Measurements from ENCODE around the gene TNFAIP3. TPM values are rescaled to one million over a fixed set of nuclear protein-coding genes. Genes with fewer than 3 reads are reported as not detected.
"Not testable (repeated sequence)": the region's sequence is repeated elsewhere in the genome, so short reads cannot be mapped to it uniquely, and the experiment has no call there.

Gene TNFAIP3
- total RNA-seq, 1 donor from 2014 or later, result 31.0 TPM

DNA sequence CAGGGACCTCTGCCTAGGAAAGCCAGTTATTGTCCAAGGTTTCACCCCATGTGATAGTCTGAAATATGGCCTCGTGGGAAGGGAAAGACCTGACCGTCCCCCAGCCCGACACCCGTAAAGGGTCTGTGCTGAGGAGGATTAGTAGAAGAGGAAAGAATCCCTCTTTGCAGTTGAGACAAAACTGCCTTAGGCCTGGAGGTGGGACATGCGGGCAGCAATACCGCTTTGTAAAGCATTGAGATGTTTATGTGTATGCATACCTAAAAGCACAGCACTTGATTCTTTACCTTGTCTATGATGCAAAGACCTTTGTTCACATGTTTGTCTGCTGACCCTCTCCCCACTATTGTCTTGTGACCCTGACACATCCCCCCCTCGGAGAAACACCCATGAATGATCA, 22.3 kb upstream of the TNFAIP3 start:
- DNase-seq (ENCODE audit: low spot score), result not testable (repeated sequence)

DNA sequence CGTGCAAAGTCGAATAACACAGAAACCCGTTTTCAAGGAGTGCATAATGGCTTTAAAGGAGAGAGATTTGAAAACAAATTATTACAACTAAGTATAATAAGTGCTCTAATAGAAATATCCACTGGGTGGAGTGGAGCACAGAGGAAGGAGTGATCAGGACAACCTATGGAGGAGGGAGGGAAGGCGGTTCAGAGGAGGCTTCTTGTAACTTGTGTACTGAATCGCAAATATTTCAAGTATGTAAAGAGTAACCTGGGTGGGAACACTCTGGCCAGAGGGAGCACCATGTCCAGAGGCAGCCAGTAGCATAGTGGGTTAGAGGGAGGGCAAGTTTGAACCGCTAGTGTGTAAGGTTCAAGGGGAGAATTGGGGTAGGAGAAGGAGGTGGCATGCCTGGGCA, 21.6 kb upstream of the TNFAIP3 start:
- no peak for DNase-seq (ENCODE audit: low spot score)

DNA sequence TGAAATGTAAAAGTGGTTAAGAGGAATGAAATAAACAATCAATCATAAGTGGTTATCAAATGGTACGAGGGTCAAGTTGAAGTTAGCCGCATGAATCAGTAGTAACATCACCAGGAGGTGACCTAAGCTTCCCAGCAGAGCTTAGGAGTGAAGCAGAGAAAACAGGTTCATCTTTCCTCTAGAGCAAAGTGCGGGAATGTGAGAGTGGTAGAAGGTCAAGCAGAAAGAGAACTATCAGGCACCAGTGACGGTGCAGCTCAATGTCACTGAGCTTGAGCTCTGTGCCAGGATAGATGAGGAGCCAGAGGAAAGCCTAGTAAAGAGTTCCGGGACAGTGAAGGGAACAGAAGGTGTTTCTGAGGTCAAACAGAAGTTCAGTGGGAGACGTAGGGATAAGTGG, 20.8 kb upstream of the TNFAIP3 start:
- DNase-seq (ENCODE audit: low spot score), result no peak

DNA sequence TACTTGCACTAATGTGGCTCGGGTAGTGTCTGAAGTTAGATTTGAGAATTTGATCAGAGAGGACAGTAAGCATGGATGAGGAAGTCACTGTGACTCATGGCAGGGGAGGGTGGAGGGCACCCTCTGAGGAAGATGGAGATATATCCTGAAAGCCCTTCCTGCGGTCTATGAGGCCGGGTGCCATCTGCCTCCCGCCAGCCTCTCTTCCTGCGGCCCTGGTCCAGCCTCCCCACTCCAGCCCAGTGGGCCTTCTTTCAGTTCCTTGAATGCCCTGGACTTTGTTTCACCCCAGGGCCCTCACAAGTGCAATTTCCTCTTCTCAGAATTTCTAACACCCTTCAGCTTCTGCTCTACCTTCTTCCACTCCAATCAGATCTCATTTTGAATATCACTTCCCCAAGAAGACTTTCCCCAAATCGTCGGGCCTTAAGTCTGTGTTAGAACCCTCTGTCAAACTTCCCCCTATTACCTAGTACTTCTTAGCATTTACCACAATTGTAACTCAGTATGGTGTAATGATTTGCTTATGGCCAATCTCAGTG, 20.2 kb upstream of the TNFAIP3 start:
- DNase-seq (ENCODE audit: low spot score), result no peak

DNA sequence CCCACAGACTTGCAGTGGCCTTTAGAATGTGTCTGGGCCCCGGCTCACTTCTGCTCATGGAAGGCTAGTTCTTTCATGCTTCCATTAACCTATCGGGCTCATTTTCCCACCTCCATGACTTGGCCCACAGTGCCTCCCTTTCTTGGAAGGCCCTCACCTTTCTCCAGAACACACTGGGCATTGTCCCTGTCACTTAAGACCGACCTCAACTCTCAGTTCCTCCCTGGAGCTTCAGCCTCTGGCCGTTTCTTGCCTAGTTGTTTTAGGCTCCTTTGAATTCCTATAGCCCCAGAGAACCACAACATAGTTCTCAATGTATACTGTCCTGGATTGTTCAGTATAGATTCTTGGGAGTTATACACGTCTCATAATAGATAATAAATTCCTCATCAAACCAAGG, 19.3 kb upstream of the TNFAIP3 start:
- no peak for DNase-seq (ENCODE audit: low spot score)

DNA sequence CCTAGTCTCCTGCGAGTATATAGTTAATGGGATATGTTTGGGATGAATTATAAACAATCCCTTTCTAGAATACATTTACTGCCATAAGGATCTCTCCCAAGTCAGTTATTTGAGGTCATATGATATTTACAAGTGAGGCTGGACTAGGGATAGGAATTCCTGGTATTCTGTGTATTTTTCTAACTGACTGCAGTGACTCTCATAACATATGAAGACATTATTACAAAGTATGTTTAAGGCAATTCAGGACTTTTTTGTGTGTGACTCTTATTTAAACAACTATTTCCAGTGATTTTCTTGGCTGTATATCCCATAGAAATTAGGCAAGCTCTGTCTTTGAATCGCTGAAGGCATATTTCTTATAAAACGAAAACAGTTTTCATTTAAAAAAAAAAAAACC, 18.4 kb upstream of the TNFAIP3 start:
- DNase-seq (ENCODE audit: low spot score), result no peak

DNA sequence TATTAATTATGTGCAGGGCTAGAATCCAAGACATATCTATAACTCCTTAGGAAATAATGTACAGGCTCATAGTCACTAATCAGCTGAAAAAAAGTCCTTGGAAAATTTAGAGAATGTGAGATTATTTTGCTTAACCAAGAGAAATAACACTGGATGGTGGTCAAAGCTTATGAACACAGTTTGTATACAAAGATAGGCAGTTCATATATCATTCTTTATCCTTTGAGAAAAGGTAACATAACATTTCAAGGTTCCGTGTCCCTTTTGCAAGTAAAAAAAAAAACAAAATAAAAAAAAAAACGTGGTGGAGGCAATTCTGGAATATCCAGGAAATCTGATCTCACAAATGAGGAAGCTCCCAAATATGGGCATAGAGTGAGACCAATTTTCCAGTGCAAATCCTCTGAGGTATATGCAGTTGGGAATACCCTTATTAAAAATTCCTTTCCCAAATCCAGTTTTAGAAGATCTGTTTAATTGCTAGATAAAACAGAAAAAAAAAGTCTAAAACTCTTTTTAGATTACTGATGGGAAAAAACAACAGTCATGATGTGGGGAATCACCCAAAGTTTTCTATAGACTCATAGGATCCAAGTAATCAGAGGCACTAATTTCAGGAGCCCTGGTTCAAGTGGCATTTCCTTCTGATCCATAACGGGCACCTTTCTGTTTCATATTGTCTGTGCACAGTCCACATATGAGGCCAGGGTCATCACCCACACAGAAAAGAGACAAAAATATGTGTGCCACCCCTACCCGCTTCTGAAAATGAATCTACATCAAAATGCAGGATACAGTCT, 17.7 kb upstream of the TNFAIP3 start:
- no peak for DNase-seq (ENCODE audit: low spot score)

DNA sequence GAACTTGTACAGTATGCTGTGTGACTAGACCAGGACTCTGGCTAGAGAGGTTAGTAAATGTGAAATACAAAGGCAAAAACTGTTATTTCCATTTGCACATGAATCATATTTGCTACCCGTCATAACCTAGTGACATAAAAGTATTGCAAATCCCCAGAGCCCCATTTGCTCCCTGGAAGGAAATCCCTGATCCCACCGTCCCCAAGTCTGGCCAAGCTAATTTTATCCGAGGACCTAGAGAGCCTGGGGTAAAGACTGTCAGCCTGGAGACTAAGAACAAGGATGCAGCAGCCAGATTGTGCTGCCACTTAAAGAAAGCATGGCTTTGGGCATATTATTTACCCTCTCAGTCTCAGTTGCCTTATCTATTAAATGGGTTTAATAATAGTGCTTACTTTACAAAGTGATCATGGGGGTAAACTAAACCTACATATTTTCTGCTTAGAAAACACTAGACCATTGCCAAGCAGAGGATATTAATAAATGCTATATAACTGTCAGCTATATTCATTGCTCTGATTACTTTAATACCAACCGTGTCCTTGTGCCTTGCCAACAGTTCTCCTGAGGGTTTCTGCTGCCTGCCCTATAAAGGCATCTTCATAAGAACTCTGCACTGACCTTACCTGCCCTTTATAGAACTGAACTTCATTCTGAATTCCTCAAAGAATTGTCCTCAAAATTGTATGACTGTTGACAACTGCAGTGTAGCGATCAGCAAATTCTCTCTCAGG, 16.9 kb upstream of the TNFAIP3 start:
- no peak for DNase-seq (ENCODE audit: low spot score)

DNA sequence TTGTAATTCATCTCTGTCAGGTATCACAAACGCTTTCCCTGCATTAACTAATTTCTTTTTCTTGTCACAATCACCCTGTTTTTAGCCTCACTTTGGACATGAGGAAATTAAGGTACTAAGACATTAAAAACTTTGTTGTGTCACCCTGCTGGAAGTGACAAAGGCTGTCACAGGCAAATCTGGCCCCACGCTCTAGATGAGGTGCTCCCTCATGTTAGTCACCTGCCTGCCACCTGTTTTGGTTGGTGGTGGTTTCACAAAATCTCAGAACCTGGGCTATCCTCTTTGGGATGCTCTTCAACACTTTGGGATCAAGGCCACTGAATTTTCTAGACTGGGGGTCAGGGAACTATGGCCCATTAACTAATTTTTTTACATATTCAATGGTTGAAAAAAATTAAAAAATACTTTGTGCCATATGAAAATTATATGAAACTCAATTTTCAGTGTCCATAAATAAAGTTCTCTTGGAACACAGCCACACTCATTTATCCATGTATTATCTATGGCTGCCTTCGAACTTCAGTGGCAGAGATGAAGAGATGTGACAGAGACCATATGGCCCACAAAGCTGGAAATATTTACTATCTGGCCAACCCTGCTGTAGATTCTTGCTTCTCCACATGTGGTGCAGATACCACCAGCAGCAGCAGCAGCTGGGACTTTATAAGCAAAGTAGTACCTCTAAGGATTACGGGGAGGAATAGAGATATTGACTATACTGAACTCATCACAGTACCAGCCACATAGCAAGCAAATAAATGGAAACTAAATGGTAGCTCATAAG, 16.1 kb upstream of the TNFAIP3 start:
- no peak for DNase-seq (ENCODE audit: low spot score)

DNA sequence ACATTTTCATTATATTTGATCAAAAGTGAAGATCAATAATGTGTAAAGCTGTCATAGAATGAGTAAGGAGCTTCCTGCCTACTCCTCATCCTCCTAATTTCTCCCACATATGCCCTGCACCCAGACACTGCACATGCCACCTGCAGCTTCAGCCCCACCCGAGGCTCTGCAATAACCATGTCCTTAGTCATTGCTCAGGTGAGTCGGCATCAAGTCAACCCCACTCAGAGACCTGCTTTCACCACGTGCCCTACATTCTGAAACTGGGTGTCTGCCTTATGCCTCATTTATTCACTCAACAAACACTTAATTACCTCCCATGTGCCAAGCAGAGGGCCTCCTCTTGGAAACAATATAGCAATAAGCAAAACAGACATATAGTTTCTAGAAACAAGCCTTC, 15.4 kb upstream of the TNFAIP3 start:
- no peak for DNase-seq (ENCODE audit: low spot score)

DNA sequence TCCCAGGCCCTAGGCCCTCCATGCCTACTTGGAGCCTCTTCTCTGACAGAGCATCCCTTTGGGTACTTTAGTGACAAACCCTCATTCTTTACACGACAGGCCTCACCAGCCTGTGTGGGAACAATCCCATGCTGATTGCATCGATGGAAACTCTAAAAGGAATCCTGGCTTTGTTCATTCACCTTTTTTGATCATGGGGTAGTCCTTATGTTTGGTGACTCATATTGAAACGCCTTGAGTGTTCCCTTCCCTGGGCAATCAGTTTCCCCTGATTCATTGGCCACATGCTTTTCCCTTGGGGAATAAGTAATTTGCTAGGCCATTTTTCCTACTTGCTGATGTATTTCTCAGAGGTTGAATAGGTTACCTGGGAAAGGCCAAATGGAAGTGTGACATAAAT, 14.7 kb upstream of the TNFAIP3 start:
- no peak for DNase-seq (ENCODE audit: low spot score)

DNA sequence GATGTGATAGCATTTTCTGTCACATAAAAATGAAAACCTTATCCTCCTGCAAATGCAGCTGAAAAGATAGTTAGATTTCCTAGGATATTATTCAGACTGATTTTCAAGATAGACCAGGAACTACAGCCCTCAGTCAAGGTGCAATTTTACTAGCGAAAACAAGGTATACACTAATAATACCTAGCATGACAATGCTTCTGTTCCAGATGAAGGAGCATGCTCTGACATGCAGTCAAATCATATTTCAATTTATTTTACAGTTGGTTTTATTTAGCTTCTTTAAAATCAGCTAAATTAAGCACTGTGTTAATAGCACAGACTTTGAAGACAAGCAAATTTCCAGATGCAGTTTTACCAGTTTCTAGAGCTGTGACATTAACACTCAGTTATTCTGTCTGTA, 14.2 kb upstream of the TNFAIP3 start:
- no peak for DNase-seq (ENCODE audit: low spot score)

DNA sequence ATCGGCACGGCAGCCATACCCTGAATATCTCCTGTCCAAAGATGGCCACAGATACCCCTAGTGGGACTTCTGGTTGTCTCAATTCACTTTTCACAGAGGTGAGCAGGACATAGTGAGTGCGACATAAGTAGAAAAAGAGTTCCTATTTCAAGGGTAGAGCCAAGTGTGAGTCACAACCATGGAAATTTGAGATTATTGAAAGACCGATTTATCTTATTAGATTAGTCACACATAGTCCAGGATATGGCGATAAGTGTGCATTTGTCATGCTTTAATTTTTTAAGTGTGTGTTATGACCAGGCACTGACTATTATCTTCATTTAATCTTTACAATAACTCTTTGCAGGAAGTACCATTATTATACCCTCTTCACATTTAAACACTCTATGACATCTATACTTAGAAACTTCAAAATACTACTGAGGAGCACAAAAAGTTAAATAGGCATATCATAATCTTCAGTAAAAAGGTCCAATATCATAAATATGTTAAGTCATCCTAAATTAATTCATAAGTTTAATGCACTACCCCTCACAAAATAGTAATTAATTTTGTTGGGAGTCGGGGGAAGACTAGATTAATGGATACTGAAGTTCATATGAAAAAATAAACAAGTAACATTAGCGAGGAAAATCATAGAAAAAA, 13.4 kb upstream of the TNFAIP3 start:
- no peak for DNase-seq (ENCODE audit: low spot score)

DNA sequence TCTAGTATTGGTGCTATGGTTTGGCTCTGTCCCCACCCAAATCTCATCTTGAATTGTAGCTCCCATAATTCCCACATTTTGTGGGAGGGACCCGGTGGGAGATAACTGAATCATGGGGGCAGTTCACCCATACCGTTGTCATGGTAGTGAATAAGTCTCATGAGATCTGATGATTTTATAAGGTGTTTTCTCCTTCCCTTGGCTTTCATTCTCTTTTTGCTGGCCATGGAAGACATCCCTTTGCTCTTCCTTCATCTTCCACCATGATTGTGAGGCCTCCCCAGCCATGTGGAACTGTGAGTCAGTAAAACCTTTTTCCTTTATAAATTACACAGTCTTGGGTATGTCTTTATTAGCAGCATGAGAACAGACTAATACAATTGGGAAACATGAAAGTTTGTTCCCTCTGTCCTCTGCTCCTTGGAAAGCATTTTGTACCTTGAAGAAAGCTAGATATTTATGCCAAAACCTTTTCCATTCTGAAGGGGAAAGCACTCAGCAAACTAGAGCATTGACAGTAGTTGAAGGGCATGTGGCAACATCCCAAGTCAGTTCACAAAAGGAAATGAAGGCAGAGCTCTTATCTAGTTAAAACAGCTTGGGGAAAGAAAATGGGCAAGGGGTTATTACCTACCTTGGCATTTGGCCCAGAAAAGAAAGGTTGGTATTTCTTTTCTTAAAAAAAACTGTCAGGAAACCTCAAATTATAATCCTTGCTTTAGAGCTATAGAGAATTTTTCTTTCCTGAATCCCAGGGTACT, 10.7 kb upstream of the TNFAIP3 start:
- no peak for DNase-seq (ENCODE audit: low spot score)

DNA sequence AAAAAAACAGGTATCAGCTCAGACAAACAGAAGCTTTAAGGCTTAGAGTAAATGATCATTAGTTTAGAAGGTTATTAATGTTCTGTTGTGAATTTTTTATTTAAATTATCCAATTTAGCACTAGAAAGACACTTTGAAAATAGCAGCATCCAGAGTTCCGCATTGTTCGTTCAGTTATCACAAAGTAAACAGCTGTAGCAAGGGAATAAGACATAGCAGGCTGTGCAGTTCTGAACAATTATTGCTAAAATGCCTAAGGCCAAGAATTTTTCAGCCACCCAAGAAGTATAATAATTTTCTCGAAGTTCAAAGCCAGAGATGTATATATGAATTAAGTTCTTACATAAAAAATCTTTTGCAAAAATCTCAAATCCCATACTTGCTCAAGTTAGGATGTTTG, 8.0 kb upstream of the TNFAIP3 start:
- DNase-seq (ENCODE audit: low spot score), result no peak

DNA sequence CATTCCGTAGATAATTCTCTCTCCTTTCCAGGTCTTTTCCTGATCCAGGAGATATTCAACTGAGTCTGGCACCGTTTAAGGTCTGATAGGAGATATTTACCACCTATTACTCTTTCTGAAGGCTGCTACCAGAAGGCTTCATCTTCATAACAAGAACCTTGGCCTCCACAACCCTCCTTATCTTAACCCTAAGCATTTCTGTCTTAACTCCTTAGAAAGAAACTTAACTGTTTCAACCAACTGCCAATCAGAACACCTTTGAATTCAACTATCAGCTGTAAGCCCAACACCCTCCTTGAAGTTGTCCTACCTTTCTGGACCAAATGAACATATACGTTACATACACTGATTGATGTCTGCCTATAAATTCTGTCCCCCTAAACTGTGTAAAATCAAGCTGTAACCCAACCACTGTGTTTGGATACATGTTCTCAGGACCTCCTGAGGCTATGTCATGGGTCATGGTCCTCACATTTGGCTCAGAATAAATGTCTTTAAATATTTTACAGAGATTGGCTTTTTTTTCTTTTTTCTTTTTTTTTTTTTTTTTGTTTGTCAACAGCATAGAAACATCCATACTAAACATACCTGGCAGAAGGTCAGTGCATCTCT, 6.6 kb upstream of the TNFAIP3 start:
- DNase-seq (ENCODE audit: low spot score), result no peak

DNA sequence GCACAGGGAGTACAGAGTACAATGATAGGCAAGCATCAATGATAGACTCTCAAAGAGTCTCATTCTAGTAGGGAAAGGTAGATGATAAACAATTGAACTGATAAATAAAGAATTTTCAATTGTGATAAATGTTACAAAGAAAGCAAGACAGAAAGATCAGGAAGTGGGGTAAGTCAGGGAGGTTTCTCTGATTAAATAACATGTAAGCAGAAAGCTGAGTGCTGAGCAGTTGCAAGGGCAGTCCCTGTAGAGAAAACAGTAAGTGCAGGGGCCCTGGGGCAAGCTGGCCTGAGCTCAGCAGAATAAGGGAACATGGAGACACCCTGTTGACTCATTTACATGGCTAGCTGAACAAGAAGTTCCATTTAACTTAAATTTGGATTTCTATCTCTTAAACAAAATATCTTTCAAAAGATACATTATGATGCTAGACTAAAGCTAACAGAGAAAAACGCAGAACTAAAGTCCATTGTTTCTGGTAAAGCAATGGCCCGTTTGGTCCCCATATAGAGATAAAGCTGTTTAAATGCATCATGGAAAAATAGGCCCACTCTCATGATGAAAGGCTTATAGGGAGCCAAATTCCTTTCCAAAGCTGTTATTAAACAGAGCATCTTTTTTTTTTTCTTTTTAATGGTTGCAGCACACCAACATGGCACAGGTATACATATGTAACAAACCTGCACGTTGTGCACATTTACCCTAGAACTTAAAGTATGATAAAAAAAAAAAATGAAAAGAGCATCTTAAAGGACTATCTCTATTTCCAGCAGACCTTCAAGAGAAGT, 5.3 kb upstream of the TNFAIP3 start:
- no peak for DNase-seq (ENCODE audit: low spot score)

DNA sequence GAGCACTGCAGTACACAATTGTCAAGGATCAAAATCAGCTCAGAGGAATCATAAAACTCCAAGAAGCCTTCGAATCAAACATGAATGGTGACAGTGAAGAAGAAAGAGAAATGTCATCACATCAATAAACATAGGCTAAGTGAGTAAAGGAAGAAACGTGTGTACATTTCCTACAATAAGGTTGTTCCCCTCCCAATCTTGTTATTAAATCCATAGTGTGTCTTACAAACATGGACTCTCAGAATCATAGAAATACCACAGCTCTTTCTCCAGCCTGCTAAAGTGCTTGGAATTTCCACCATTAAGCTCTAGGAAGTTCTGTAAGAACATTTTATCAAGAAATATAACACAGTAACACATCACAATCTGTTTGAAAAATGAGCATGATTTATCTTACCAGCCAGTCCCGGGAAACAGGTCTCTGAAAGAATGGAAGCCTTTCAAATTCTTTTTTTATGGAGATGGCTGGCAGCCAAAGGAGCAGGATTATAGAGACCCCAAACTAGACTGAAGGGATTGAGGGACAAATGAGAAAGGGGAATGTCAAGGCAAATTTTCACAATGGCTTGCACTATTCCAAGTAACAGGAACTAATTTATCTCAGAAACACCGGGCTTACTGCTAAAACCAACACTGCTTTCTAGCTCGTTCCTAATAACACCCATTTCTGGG, 4.5 kb upstream of the TNFAIP3 start:
- DNase-seq (ENCODE audit: low spot score), result no peak

DNA sequence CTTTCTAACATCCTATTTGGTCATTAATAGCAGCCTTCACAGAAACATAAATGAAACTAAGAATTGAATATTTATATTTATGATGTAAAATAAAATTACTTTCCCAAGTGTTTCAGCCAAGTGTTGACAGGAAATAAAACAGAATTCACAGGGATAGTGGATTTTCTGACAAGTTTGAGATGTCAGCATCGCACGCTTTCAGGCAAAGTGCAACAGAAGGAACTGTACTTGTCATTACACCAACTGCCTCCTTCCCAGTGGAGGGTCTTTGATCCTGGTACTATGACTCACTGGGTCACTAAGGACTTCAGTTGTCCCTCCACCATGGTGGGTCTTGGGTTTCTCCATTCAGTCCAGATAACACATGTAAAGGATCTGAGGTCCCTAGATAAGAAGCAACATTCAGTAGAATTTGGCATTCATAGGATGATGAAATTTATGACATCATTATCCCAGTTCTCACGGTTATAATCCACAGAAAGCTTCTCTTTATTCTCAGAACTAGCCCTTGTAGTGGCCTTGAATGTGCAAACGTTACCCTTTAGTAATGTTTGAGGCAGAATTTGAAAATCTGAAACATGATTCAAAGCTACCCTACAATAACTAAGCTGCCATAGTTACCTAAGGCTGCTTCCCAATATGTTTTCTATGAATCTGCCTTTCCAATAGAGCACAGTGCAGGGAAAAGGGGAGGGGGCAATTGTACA, 3.8 kb upstream of the TNFAIP3 start:
- DNase-seq (ENCODE audit: low spot score), result no peak
